ENCODE data around the gene TSFM.

GRCh38 chr12:57755454-57756372 lies 26.9 kb upstream of the TSFM start:
- TF ChIP-seq RARB (CRISPR knock-in tag; IDR thresholded peaks at IDR 0.05), result no peak
- no peak for TF ChIP-seq TCF4 (CRISPR knock-in tag; IDR thresholded peaks at IDR 0.05; ENCODE audit: borderline replicate concordance)

All from SK-N-SH treated with all-trans-retinoic acid at 6 μM for 48 hours (cell line).